Cardiac fibroblast (primary cell): ENCODE measurements around the gene NUSAP1.

Experiments
- DNase-seq, 2 donors: peaks; one replicate each; pipeline versions ENCODE4 v3.0.0 to v3.0.0-alpha.2; 2010; ENCODE audit warnings: low read depth in 2 of 2
- H3K4me3 ChIP-seq, 2 donors: replicated peaks in 1 of 2; 1 replicate in 1 of 2; 2 replicates in 1 of 2; pipeline ENCODE4 v1.5.1; 2011; ENCODE audit warnings: low read depth in 2 of 2, low read length in 2 of 2, mild to moderate bottlenecking in 2 of 2, moderate library complexity in 1 of 2
- CTCF ChIP-seq: IDR thresholded peaks from one replicate; pipeline ENCODE4 v1.5.1; 2011; ENCODE audit warnings: low read depth, mild to moderate bottlenecking, low read length, inconsistent platforms

NUSAP1 gene

GRCh38 chr15:41392659-41393058 lies 60.0 kb downstream of the NUSAP1 start:
- no peak overlapping the region for H3K4me3 ChIP-seq
- no peak for TF ChIP-seq CTCF
- DNase-seq, result no peak

GRCh38 chr15:41394924-41395323 lies 62.2 kb downstream of the NUSAP1 start:
- no peak overlapping the region for H3K4me3 ChIP-seq
- TF ChIP-seq CTCF, result no peak
- no peak for DNase-seq

GRCh38 chr15:41396111-41396510 lies 63.4 kb downstream of the NUSAP1 start:
- TF ChIP-seq CTCF, result no peak
- no peak overlapping the region for H3K4me3 ChIP-seq
- no peak for DNase-seq

- no peak for TF ChIP-seq CTCF
- no peak for DNase-seq
- peak overlapping the region; percentile 85 to 87 for H3K4me3 ChIP-seq
Measured at GRCh38 chr15:41401904-41402267, 69.2 kb downstream of the NUSAP1 start.

GRCh38 chr15:41407341-41407740 lies 74.7 kb downstream of the NUSAP1 start:
- TF ChIP-seq CTCF, result no peak
- DNase-seq, result no peak
- H3K4me3 ChIP-seq, result no peak overlapping the region

GRCh38 chr15:41408234-41408641 lies 75.6 kb downstream of the NUSAP1 start:
- peak; percentile 34 to 85 for DNase-seq
- H3K4me3 ChIP-seq, result no peak overlapping the region
- TF ChIP-seq CTCF, result no peak

- TF ChIP-seq CTCF, result no peak
- no peak overlapping the region for H3K4me3 ChIP-seq
- DNase-seq, result no peak
Measured at GRCh38 chr15:41411031-41411430, 78.3 kb downstream of the NUSAP1 start.
